Glomerular visceral epithelial cell (primary cell): ENCODE results near the gene CACNA2D1.

Source experiments
- DNase-seq: peaks from one replicate; pipeline ENCODE4 v3.0.0-alpha.2; 2016; ENCODE audit errors: extremely low spot score

The CACNA2D1 gene

GRCh38 chr7:81990395-81990794 lies 453.2 kb downstream of the CACNA2D1 start:
- peak; percentile 30 for DNase-seq

GRCh38 chr7:81986723-81987470 lies 456.7 kb downstream of the CACNA2D1 start:
- DNase-seq, result no peak

- no peak for DNase-seq
These were observed 460.2 kb downstream of the CACNA2D1 start for GRCh38 chr7:81983406-81983805.

DNA sequence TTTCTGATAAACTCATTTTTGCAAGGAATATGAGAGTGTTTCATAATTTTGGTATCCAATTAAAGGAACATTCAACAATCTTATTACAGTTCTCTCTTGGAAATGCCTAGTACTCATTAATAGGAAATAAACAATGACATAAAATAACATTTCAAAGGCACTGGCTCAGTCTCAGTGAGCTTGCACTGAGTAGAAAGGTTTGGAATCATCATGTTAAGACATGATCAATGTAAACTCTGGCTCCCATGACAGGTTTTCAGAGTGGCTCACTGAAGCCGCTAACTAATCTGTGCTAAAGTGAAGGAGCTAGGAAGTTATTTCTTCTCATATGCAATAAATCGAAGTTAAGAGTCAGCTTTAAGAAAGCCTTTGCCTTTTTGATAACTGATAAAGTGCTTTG lies 470.5 kb downstream of the CACNA2D1 start:
- DNase-seq, result no peak

DNA sequence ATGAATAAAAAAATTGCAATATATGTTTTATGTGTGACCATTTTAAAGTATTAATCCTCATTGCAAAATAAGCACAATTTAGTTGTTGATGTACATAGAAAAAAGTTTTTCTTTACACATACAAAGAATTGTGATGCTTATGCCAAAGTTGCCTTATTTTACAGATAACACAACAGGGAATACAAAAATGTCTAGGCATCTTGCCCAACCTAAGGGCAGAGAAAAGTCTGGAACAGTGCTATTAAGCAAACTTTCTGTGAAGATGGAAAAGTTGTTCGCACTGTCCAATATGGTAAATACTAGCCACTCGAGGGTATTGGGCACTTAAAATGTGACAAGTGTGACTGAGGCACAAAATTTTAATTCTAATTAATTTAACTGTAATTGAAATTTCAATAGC lies 483.6 kb downstream of the CACNA2D1 start:
- no peak for DNase-seq

DNA sequence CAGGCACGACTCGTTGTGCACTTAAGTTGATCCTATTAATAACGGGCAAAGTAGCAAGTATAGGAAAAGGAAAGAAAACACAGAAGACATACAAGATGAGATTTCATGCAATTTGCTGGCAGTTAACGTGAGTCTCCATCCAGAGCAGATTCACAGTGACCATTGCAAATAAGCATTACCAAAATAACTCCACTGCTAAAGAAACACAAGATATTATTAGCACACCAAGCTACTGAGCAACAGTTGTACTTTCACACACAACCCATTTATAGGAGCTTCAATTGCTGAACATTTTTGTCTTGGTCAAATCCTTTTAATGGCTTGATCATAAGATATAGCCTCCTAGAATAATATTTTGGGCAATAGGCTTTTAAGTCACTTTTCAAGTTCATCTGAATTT lies 486.1 kb downstream of the CACNA2D1 start:
- no peak for DNase-seq

GRCh38 chr7:81956520-81956919 lies 487.1 kb downstream of the CACNA2D1 start:
- peak; percentile 2 for DNase-seq

GRCh38 chr7:81949306-81949705 lies 494.3 kb downstream of the CACNA2D1 start:
- no peak for DNase-seq

DNA sequence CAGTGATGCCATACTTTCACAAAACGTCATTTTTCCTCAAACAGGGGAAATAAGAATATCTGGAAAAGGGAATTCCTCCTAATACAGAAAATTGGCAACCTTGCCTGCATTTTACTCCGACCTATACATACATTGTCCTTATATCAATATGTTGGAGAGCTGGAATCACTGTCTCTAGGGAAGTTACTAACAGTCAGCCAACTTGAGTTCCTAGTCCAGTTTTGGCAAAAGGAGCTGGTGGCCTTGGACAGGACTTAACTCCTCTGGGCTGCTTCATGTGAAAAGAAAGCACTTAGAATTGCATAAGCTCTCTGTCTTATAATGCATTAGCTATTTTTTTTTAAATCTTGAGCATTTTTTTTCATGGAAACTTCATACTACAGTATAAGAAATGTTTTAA lies 499.5 kb downstream of the CACNA2D1 start:
- no peak for DNase-seq

DNA sequence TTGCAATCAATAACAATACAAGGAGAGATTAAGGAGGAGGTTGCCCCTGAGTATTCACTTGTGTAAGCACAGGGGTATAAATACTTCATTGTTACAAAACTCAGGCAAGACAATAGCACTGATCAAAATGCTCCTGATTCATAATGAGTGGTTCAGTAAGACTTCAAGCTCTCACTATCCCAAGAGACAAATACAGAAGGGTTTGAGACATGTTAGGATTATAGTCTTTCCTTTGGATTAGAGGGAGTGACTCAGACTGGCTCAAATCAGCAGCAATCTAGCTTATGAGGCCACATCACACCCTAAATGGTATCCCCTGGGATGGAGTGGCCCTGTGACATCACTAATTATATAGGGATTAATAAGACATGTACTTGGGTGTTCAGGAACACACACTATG lies 506.5 kb downstream of the CACNA2D1 start:
- DNase-seq, result no peak

- no peak for DNase-seq
These were observed 508.8 kb downstream of the CACNA2D1 start for GRCh38 chr7:81934596-81935301.

DNA sequence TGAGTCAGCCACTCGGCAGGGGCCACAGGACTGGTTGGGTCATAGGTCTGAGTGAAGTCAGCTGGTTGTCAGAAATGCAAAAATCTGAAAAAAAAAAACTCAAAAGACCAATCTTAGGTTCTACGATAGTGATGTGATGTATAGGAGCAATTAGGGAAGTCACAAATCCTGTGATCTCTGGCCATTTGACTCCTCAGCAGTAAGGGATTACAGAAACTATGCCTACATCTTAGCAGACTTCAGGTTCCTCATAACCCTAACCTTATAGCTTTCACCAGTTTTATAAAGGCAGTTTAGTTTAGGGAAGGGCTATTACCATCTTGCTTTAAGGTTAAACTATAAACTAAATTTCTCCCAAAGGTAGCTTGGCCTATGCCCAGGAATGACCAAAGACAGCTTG lies 510.6 kb downstream of the CACNA2D1 start:
- no peak for DNase-seq

DNA sequence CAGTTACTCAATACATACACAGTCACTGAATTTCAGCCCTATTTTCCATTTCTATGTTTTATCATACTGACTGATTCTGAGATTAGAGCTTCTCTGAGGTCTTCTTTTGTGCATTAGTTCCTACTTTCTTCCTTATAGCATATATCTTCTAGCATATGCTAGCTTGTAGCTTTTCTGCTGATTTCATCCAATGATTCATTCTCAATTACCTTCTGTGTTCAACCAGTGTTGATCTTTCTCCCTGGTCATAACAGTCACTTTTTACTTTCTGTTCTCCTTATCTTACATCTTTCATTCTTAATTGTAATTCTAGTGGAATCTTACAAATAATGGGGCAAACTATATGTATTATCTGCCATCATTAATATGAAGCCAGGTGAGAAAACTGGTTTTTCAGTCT lies 514.2 kb downstream of the CACNA2D1 start:
- peak; percentile 1 for DNase-seq

DNA sequence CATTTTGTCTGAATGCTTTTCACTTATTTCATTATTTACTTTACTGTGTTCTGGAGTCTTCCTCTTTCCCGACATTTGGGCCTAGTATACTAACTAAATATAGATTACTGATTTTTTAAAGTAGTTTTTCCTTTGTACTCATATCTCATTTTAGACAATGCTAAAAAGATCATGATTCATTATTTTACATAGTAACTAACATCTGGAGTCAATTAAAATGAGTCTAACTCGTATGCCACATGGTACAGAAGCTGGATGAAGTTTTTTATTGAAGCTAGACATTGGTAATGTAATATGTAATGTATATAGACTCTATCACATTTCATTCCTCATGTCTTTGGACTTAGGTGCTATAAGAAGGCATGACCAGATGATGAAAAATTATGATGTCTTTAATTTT lies 517.4 kb downstream of the CACNA2D1 start:
- no peak for DNase-seq

- DNase-seq, result no peak
These were observed 518.0 kb downstream of the CACNA2D1 start for GRCh38 chr7:81925530-81925929.

- no peak for DNase-seq
These were observed 519.1 kb downstream of the CACNA2D1 start for GRCh38 chr7:81924494-81924893.

DNA sequence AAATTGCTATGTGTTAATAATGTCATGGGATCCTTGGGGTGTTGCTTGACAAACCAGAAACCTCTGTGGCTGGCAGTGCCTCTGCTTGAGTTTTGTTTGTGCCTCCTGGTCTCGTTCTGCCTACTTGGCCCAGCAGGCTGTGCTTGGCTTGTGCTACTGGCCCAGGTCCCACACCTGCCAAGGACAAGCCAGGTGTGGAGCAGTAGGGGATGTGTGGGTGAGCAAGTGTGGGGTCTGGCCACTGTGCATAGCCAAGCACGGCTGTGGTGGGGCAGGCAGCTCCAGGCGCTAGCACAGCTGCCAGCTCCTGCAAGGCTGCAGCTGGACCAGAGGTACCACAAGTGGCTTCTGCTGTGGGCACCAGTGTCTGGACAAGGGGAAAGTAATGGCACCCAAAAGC lies 524.1 kb downstream of the CACNA2D1 start:
- DNase-seq, result no peak

GRCh38 chr7:81908220-81908619 lies 535.4 kb downstream of the CACNA2D1 start:
- no peak for DNase-seq

- no peak for DNase-seq
These were observed 540.5 kb downstream of the CACNA2D1 start for GRCh38 chr7:81903115-81903514.

GRCh38 chr7:81902536-81902935 lies 541.0 kb downstream of the CACNA2D1 start:
- no peak for DNase-seq
